H9 (cell line): ENCODE results near the gene ETV6. TPM values are rescaled to one million over a fixed set of nuclear protein-coding genes. Genes with fewer than 3 reads are reported as not detected.

Experiments used
- DNase-seq: peaks from one replicate; pipeline ENCODE4 v3.0.0-alpha.2; 2017
- H2AFZ ChIP-seq: one replicate; pipeline ENCODE4 v1.6.1; 2013; ENCODE audit warnings: mild to moderate bottlenecking, low read length, control low read depth, moderate library complexity
- H2AK5ac ChIP-seq: 2 replicates; pipeline ENCODE4 v1.6.1; 2013; ENCODE audit warnings: low read length, control low read depth, mixed read lengths; ENCODE audit not compliant: insufficient read length
- H2BK120ac ChIP-seq: one replicate; pipeline ENCODE4 v1.6.1; 2013; ENCODE audit warnings: low read depth, mild to moderate bottlenecking, low read length, control low read depth, inconsistent platforms; ENCODE audit not compliant: poor library complexity, severe bottlenecking
- H2BK12ac ChIP-seq: 2 replicates; pipeline ENCODE4 v1.6.1; 2013; ENCODE audit warnings: low read length, control low read depth, mixed read lengths, low read depth; ENCODE audit not compliant: insufficient read length
- H2BK15ac ChIP-seq: 2 replicates; pipeline ENCODE4 v1.6.1; 2013; ENCODE audit warnings: low read depth, low read length, control low read depth
- H2BK20ac ChIP-seq: one replicate; pipeline ENCODE4 v1.6.1; 2013; ENCODE audit warnings: low read depth, mild to moderate bottlenecking, low read length, control low read depth, inconsistent platforms; ENCODE audit not compliant: poor library complexity, severe bottlenecking
- H2BK5ac ChIP-seq: 2 replicates; pipeline ENCODE4 v1.6.1; 2013; ENCODE audit warnings: low read length, control low read depth, mixed read lengths; ENCODE audit not compliant: insufficient read length
- H3K14ac ChIP-seq: 2 replicates; pipeline ENCODE4 v1.6.1; 2013; ENCODE audit warnings: low read length, control low read depth; ENCODE audit not compliant: insufficient read depth
- H3K18ac ChIP-seq: 2 replicates; pipeline ENCODE4 v1.6.1; 2013; ENCODE audit warnings: low read depth, mild to moderate bottlenecking, mixed read lengths, low read length, control low read depth; ENCODE audit not compliant: insufficient read length
- H3K23ac ChIP-seq: 2 replicates; pipeline ENCODE4 v1.6.1; 2013; ENCODE audit warnings: low read length, control low read depth, mixed read lengths, low read depth; ENCODE audit not compliant: insufficient read length
- H3K23me2 ChIP-seq: 2 replicates; pipeline ENCODE4 v1.6.1; 2013; ENCODE audit warnings: low read depth, mild to moderate bottlenecking, mixed read lengths, low read length, control low read depth; ENCODE audit not compliant: insufficient read length, poor library complexity, severe bottlenecking
- H3K27ac ChIP-seq: 2 replicates; pipeline ENCODE4 v1.5.1; 2013; ENCODE audit warnings: low read length, control low read depth, mixed read lengths, low read depth; ENCODE audit not compliant: insufficient read length
- H3K27me3 ChIP-seq: 2 replicates; pipeline ENCODE4 v1.6.1; 2013; ENCODE audit warnings: low read length, control low read depth, inconsistent platforms; ENCODE audit not compliant: insufficient read depth
- H3K4ac ChIP-seq: 2 replicates; pipeline ENCODE4 v1.6.1; 2013; ENCODE audit warnings: low read depth, mild to moderate bottlenecking, control low read depth, inconsistent platforms, low read length, moderate library complexity
- H3K4me1 ChIP-seq: 2 replicates; pipeline ENCODE4 v1.6.1; 2013; ENCODE audit warnings: low read length, control low read depth, inconsistent platforms; ENCODE audit not compliant: insufficient read depth
- H3K4me2 ChIP-seq: 2 replicates; pipeline ENCODE4 v1.6.1; 2013; ENCODE audit warnings: low read length, control low read depth, mixed read lengths; ENCODE audit not compliant: insufficient read length, insufficient read depth
- H3K56ac ChIP-seq: 2 replicates; pipeline ENCODE4 v1.6.1; 2013; ENCODE audit warnings: low read depth, mild to moderate bottlenecking, mixed read lengths, low read length, control low read depth; ENCODE audit not compliant: insufficient read length
- H3K79me1 ChIP-seq: 2 replicates; pipeline ENCODE4 v1.6.1; 2013; ENCODE audit warnings: low read depth, mild to moderate bottlenecking, moderate library complexity, low read length, control low read depth, inconsistent platforms; ENCODE audit not compliant: insufficient read depth, poor library complexity, severe bottlenecking
- H3K79me2 ChIP-seq: 2 replicates; pipeline ENCODE4 v1.6.1; 2013; ENCODE audit warnings: low read length, control low read depth, inconsistent platforms; ENCODE audit not compliant: insufficient read depth
- H3K9ac ChIP-seq: 2 replicates; pipeline ENCODE4 v1.6.1; 2013; ENCODE audit warnings: low read length, control low read depth, mixed read lengths; ENCODE audit not compliant: insufficient read length; ENCODE audit errors: extremely low read depth
- H3K9me3 ChIP-seq: one replicate; pipeline ENCODE4 v1.6.1; 2013; ENCODE audit warnings: low read depth, low read length, inconsistent platforms; ENCODE audit not compliant: control insufficient read depth
- H3T11ph ChIP-seq: one replicate; pipeline ENCODE4 v1.6.1; 2013; ENCODE audit warnings: mild to moderate bottlenecking, low read length, control low read depth, inconsistent platforms
- H4K20me1 ChIP-seq: one replicate; pipeline ENCODE4 v1.6.1; 2013; ENCODE audit not compliant: control insufficient read depth, insufficient read length, insufficient read depth
- H4K5ac ChIP-seq: 2 replicates; pipeline ENCODE4 v1.6.1; 2013; ENCODE audit warnings: low read depth, mild to moderate bottlenecking, mixed read lengths, low read length, control low read depth; ENCODE audit not compliant: insufficient read length
- H4K8ac ChIP-seq: replicated peaks from 2 replicates; pipeline ENCODE4 v1.6.1; 2013; ENCODE audit warnings: low read length, control low read depth, mixed read lengths, low read depth; ENCODE audit not compliant: insufficient read length
- H4K91ac ChIP-seq: 2 replicates; pipeline ENCODE4 v1.6.1; 2013; ENCODE audit warnings: low read depth, mild to moderate bottlenecking, moderate library complexity, mixed read lengths, low read length, control low read depth; ENCODE audit not compliant: insufficient read length
- H3K27ac Mint-ChIP-seq, 3 experiments: 2 replicates in 2 of 3; 3 replicates in 1 of 3; pipeline ENCODE4 v1.8.0; 2020 to 2021; ENCODE audit warnings: mixed read lengths in 3 of 3, mild to moderate bottlenecking in 1 of 3, moderate library complexity in 1 of 3
- H3K27me3 Mint-ChIP-seq: 2 replicates; pipeline ENCODE4 v1.8.0; 2021; ENCODE audit warnings: low read depth, mild to moderate bottlenecking, moderate library complexity, mixed read lengths
- H3K36me3 Mint-ChIP-seq, 3 experiments: 2 replicates in 2 of 3; 3 replicates in 1 of 3; pipeline ENCODE4 v1.8.0; 2020 to 2021; ENCODE audit warnings: low read depth in 3 of 3, mixed read lengths in 3 of 3; ENCODE audit not compliant: insufficient read depth in 1 of 3
- H3K4me1 Mint-ChIP-seq, 2 experiments: 2 replicates each; pipeline ENCODE4 v1.8.0; 2020; ENCODE audit warnings: mixed read lengths in 2 of 2
- H3K4me3 Mint-ChIP-seq, 2 experiments: 2 replicates in 1 of 2; 3 replicates in 1 of 2; pipeline ENCODE4 v1.8.0; 2020 to 2021; ENCODE audit warnings: mild to moderate bottlenecking in 2 of 2, mixed read lengths in 2 of 2, moderate library complexity in 1 of 2
- H3K9me3 Mint-ChIP-seq, 2 experiments: 2 replicates in 1 of 2; 3 replicates in 1 of 2; pipeline ENCODE4 v1.8.0; 2020; ENCODE audit warnings: mild to moderate bottlenecking in 2 of 2, mixed read lengths in 2 of 2, moderate library complexity in 1 of 2
- WGBS: extraction: QIAGEN DNeasy Blood & Tissue Kit; methylation state at CpG from one replicate; pipeline ENCODE4 v1.1.7; 2013; ENCODE audit warnings: missing lambda C conversion rate, low lambda C conversion rate, mixed read lengths; ENCODE audit not compliant: insufficient read length; ENCODE audit errors: extremely low coverage; 5-methylcytosine and 5-hydroxymethylcytosine counted together
- total RNA-seq: library from RNA; stranded (reverse); gene quantifications from 2 replicates; pipeline ENCODE4 v1.2.1, GENCODE V29; 2021
- TF ChIP-seq, protein P1 (sequence below): fragments of 200-600 bp; sonication (generic); conservative IDR thresholded peaks from 3 replicates; pipeline ENCODE4 v1.8.0; 2021; ENCODE audit warnings: antibody characterized with exemption, mild to moderate bottlenecking

Gene ETV6
- total RNA-seq, 1 experiment from 2014 or later = 28.7 TPM

DNA sequence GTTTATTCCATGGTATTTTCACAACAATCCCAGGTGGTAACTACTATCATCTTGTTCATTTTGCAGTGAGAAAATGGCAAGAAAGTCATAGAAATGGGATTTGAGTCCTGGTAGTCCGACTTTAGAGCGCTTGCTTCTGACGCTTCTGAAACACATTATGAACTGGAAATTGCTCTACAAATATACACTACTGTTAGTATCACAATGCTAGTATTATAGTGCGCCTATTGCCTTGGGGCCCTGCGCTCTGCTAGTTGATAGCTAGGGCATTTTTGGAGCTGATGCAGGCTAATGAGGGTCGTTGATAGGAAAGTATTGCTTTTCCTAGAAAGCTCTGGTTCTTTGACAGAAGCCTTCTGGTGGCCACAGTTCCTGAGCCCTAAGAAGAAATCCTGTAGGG, 61.0 kb downstream of the ETV6 start:
- Histone ChIP-seq H3K18ac (no peak overlapping the region), H3T11ph (no peak overlapping the region), H2AFZ (no peak overlapping the region), H2BK20ac (no peak overlapping the region), H4K8ac (no peak overlapping the region), H2BK5ac (no peak overlapping the region), H4K91ac (no peak overlapping the region), H3K27ac (no peak overlapping the region), H3K9ac (no peak overlapping the region), H3K79me1 (no peaks in the 10 kb centered on the region), H3K27me3 (no peaks in the 10 kb centered on the region), H3K9me3 (no peaks in the 10 kb centered on the region), H4K5ac (no peak overlapping the region), H2BK12ac (no peak overlapping the region), H3K79me2 (no peaks in the 10 kb centered on the region; the same call in 1 of the 2 replicates), H2BK120ac (no peak overlapping the region), H3K23me2 (no peaks in the 10 kb centered on the region), H3K14ac (no peak overlapping the region), H3K23ac (no peak overlapping the region), H3K4ac (no peak overlapping the region), H2BK15ac (no peak overlapping the region), H4K20me1 (no peaks in the 10 kb centered on the region), H2AK5ac (no peak overlapping the region), H3K56ac (no peak overlapping the region), H3K4me1 (no peaks in the 10 kb centered on the region; the same call in 1 of the 2 replicates), H3K4me2 (no peak overlapping the region)
- no CpG with 5 or more reads among the region's 6 CpGs for WGBS
- Mint-ChIP-seq H3K27me3 (no peaks in the 10 kb centered on the region), H3K36me3 (peaks cover 0 to 4% (median 0%) of the 10 kb centered on the region in 3 experiments; a peak in 3 of 7 replicates), H3K9me3 (no peaks in the 10 kb centered on the region), H3K4me3 (no peak overlapping the region), H3K27ac (no peak overlapping the region; a peak in 1 of 7 replicates), H3K4me1 (peaks cover 12 to 14% of the 10 kb centered on the region in 2 experiments)
- TF ChIP-seq, protein P1, sequence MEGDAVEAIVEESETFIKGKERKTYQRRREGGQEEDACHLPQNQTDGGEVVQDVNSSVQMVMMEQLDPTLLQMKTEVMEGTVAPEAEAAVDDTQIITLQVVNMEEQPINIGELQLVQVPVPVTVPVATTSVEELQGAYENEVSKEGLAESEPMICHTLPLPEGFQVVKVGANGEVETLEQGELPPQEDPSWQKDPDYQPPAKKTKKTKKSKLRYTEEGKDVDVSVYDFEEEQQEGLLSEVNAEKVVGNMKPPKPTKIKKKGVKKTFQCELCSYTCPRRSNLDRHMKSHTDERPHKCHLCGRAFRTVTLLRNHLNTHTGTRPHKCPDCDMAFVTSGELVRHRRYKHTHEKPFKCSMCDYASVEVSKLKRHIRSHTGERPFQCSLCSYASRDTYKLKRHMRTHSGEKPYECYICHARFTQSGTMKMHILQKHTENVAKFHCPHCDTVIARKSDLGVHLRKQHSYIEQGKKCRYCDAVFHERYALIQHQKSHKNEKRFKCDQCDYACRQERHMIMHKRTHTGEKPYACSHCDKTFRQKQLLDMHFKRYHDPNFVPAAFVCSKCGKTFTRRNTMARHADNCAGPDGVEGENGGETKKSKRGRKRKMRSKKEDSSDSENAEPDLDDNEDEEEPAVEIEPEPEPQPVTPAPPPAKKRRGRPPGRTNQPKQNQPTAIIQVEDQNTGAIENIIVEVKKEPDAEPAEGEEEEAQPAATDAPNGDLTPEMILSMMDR = no peak
- no peak for DNase-seq
